H9 (cell line): ENCODE data around the gene NRXN3. TPM values are rescaled to one million over a fixed set of nuclear protein-coding genes. Genes with fewer than 3 reads are reported as not detected.

ENCODE experiments used
- DNase-seq: peaks from one replicate; pipeline ENCODE4 v3.0.0-alpha.2; 2017
- H2AFZ ChIP-seq: one replicate; pipeline ENCODE4 v1.6.1; 2013; ENCODE audit warnings: mild to moderate bottlenecking, low read length, control low read depth, moderate library complexity
- H2AK5ac ChIP-seq: 2 replicates; pipeline ENCODE4 v1.6.1; 2013; ENCODE audit warnings: low read length, control low read depth, mixed read lengths; ENCODE audit not compliant: insufficient read length
- H2BK120ac ChIP-seq: one replicate; pipeline ENCODE4 v1.6.1; 2013; ENCODE audit warnings: low read depth, mild to moderate bottlenecking, low read length, control low read depth, inconsistent platforms; ENCODE audit not compliant: poor library complexity, severe bottlenecking
- H2BK12ac ChIP-seq: 2 replicates; pipeline ENCODE4 v1.6.1; 2013; ENCODE audit warnings: low read length, control low read depth, mixed read lengths, low read depth; ENCODE audit not compliant: insufficient read length
- H2BK15ac ChIP-seq: 2 replicates; pipeline ENCODE4 v1.6.1; 2013; ENCODE audit warnings: low read depth, low read length, control low read depth
- H2BK20ac ChIP-seq: one replicate; pipeline ENCODE4 v1.6.1; 2013; ENCODE audit warnings: low read depth, mild to moderate bottlenecking, low read length, control low read depth, inconsistent platforms; ENCODE audit not compliant: poor library complexity, severe bottlenecking
- H2BK5ac ChIP-seq: 2 replicates; pipeline ENCODE4 v1.6.1; 2013; ENCODE audit warnings: low read length, control low read depth, mixed read lengths; ENCODE audit not compliant: insufficient read length
- H3K14ac ChIP-seq: 2 replicates; pipeline ENCODE4 v1.6.1; 2013; ENCODE audit warnings: low read length, control low read depth; ENCODE audit not compliant: insufficient read depth
- H3K18ac ChIP-seq: 2 replicates; pipeline ENCODE4 v1.6.1; 2013; ENCODE audit warnings: low read depth, mild to moderate bottlenecking, mixed read lengths, low read length, control low read depth; ENCODE audit not compliant: insufficient read length
- H3K23ac ChIP-seq: 2 replicates; pipeline ENCODE4 v1.6.1; 2013; ENCODE audit warnings: low read length, control low read depth, mixed read lengths, low read depth; ENCODE audit not compliant: insufficient read length
- H3K23me2 ChIP-seq: 2 replicates; pipeline ENCODE4 v1.6.1; 2013; ENCODE audit warnings: low read depth, mild to moderate bottlenecking, mixed read lengths, low read length, control low read depth; ENCODE audit not compliant: insufficient read length, poor library complexity, severe bottlenecking
- H3K27ac ChIP-seq: 2 replicates; pipeline ENCODE4 v1.5.1; 2013; ENCODE audit warnings: low read length, control low read depth, mixed read lengths, low read depth; ENCODE audit not compliant: insufficient read length
- H3K27me3 ChIP-seq: 2 replicates; pipeline ENCODE4 v1.6.1; 2013; ENCODE audit warnings: low read length, control low read depth, inconsistent platforms; ENCODE audit not compliant: insufficient read depth
- H3K4ac ChIP-seq: 2 replicates; pipeline ENCODE4 v1.6.1; 2013; ENCODE audit warnings: low read depth, mild to moderate bottlenecking, control low read depth, inconsistent platforms, low read length, moderate library complexity
- H3K4me1 ChIP-seq: 2 replicates; pipeline ENCODE4 v1.6.1; 2013; ENCODE audit warnings: low read length, control low read depth, inconsistent platforms; ENCODE audit not compliant: insufficient read depth
- H3K4me2 ChIP-seq: 2 replicates; pipeline ENCODE4 v1.6.1; 2013; ENCODE audit warnings: low read length, control low read depth, mixed read lengths; ENCODE audit not compliant: insufficient read length, insufficient read depth
- H3K56ac ChIP-seq: 2 replicates; pipeline ENCODE4 v1.6.1; 2013; ENCODE audit warnings: low read depth, mild to moderate bottlenecking, mixed read lengths, low read length, control low read depth; ENCODE audit not compliant: insufficient read length
- H3K79me1 ChIP-seq: 2 replicates; pipeline ENCODE4 v1.6.1; 2013; ENCODE audit warnings: low read depth, mild to moderate bottlenecking, moderate library complexity, low read length, control low read depth, inconsistent platforms; ENCODE audit not compliant: insufficient read depth, poor library complexity, severe bottlenecking
- H3K79me2 ChIP-seq: 2 replicates; pipeline ENCODE4 v1.6.1; 2013; ENCODE audit warnings: low read length, control low read depth, inconsistent platforms; ENCODE audit not compliant: insufficient read depth
- H3K9ac ChIP-seq: 2 replicates; pipeline ENCODE4 v1.6.1; 2013; ENCODE audit warnings: low read length, control low read depth, mixed read lengths; ENCODE audit not compliant: insufficient read length; ENCODE audit errors: extremely low read depth
- H3K9me3 ChIP-seq: one replicate; pipeline ENCODE4 v1.6.1; 2013; ENCODE audit warnings: low read depth, low read length, inconsistent platforms; ENCODE audit not compliant: control insufficient read depth
- H3T11ph ChIP-seq: one replicate; pipeline ENCODE4 v1.6.1; 2013; ENCODE audit warnings: mild to moderate bottlenecking, low read length, control low read depth, inconsistent platforms
- H4K20me1 ChIP-seq: one replicate; pipeline ENCODE4 v1.6.1; 2013; ENCODE audit not compliant: control insufficient read depth, insufficient read length, insufficient read depth
- H4K5ac ChIP-seq: 2 replicates; pipeline ENCODE4 v1.6.1; 2013; ENCODE audit warnings: low read depth, mild to moderate bottlenecking, mixed read lengths, low read length, control low read depth; ENCODE audit not compliant: insufficient read length
- H4K8ac ChIP-seq: replicated peaks from 2 replicates; pipeline ENCODE4 v1.6.1; 2013; ENCODE audit warnings: low read length, control low read depth, mixed read lengths, low read depth; ENCODE audit not compliant: insufficient read length
- H4K91ac ChIP-seq: 2 replicates; pipeline ENCODE4 v1.6.1; 2013; ENCODE audit warnings: low read depth, mild to moderate bottlenecking, moderate library complexity, mixed read lengths, low read length, control low read depth; ENCODE audit not compliant: insufficient read length
- H3K27ac Mint-ChIP-seq, 3 experiments: 2 replicates in 2 of 3; 3 replicates in 1 of 3; pipeline ENCODE4 v1.8.0; 2020 to 2021; ENCODE audit warnings: mixed read lengths in 3 of 3, mild to moderate bottlenecking in 1 of 3, moderate library complexity in 1 of 3
- H3K27me3 Mint-ChIP-seq: 2 replicates; pipeline ENCODE4 v1.8.0; 2021; ENCODE audit warnings: low read depth, mild to moderate bottlenecking, moderate library complexity, mixed read lengths
- H3K36me3 Mint-ChIP-seq, 3 experiments: 2 replicates in 2 of 3; 3 replicates in 1 of 3; pipeline ENCODE4 v1.8.0; 2020 to 2021; ENCODE audit warnings: low read depth in 3 of 3, mixed read lengths in 3 of 3; ENCODE audit not compliant: insufficient read depth in 1 of 3
- H3K4me1 Mint-ChIP-seq, 2 experiments: 2 replicates each; pipeline ENCODE4 v1.8.0; 2020; ENCODE audit warnings: mixed read lengths in 2 of 2
- H3K4me3 Mint-ChIP-seq, 2 experiments: 2 replicates in 1 of 2; 3 replicates in 1 of 2; pipeline ENCODE4 v1.8.0; 2020 to 2021; ENCODE audit warnings: mild to moderate bottlenecking in 2 of 2, mixed read lengths in 2 of 2, moderate library complexity in 1 of 2
- H3K9me3 Mint-ChIP-seq, 2 experiments: 2 replicates in 1 of 2; 3 replicates in 1 of 2; pipeline ENCODE4 v1.8.0; 2020; ENCODE audit warnings: mild to moderate bottlenecking in 2 of 2, mixed read lengths in 2 of 2, moderate library complexity in 1 of 2
- CTCF ChIP-seq: fragments of 200-600 bp; sonication (generic); conservative IDR thresholded peaks from 3 replicates; pipeline ENCODE4 v1.8.0; 2021; ENCODE audit warnings: antibody characterized with exemption, mild to moderate bottlenecking
- total RNA-seq: library from RNA; stranded (reverse); gene quantifications from 2 replicates; pipeline ENCODE4 v1.2.1, GENCODE V29; 2021

Gene NRXN3
- total RNA-seq, 1 experiment from 2014 or later: 1.8 TPM

- Histone ChIP-seq H3K79me2 (no peaks in the 10 kb centered on the region), H3K9ac (no peak overlapping the region), H4K8ac (no peak overlapping the region), H3K27ac (no peak overlapping the region), H3K23me2 (no peaks in the 10 kb centered on the region), H2BK120ac (no peak overlapping the region), H2AFZ (no peak overlapping the region), H3K14ac (no peak overlapping the region), H3K23ac (no peak overlapping the region), H2AK5ac (no peak overlapping the region), H3K56ac (no peak overlapping the region), H2BK5ac (no peak overlapping the region), H3K9me3 (no peaks in the 10 kb centered on the region), H3K4ac (no peak overlapping the region), H4K91ac (no peak overlapping the region), H2BK12ac (no peak overlapping the region), H4K20me1 (no peaks in the 10 kb centered on the region), H3K79me1 (no peaks in the 10 kb centered on the region), H4K5ac (no peak overlapping the region), H2BK20ac (no peak overlapping the region), H2BK15ac (no peak overlapping the region), H3T11ph (no peak overlapping the region), H3K27me3 (no peaks in the 10 kb centered on the region), H3K4me2 (no peak overlapping the region), H3K18ac (no peak overlapping the region), H3K4me1 (no peaks in the 10 kb centered on the region)
- no peak for TF ChIP-seq CTCF
- no peak for DNase-seq
- Mint-ChIP-seq H3K4me3 (no peak overlapping the region), H3K4me1 (peaks cover 9% of the 10 kb centered on the region in 2 experiments; a peak in 3 of 4 replicates), H3K36me3 (no peaks in the 10 kb centered on the region), H3K27me3 (no peaks in the 10 kb centered on the region; the same call in none of the 2 replicates), H3K9me3 (no peaks in the 10 kb centered on the region), H3K27ac (no peak overlapping the region)
These were observed 1008.5 kb downstream of the NRXN3 start for GRCh38 chr14:79178719-79179118.
